Fibroblast of lung (primary cell): ENCODE data around the gene WNT2B. TPM values are rescaled to one million over a fixed set of nuclear protein-coding genes. Genes with fewer than 3 reads are reported as not detected.
A peak's percentile ranks its signal among the peaks of the same experiment; 100 is the strongest.

Experiments used
- DNase-seq, 2 donors: peaks; one replicate each; pipeline versions ENCODE4 v3.0.0 to v3.0.0-alpha.2; 2010; ENCODE audit warnings: low read depth in 2 of 2
- H2AFZ ChIP-seq: 2 replicates; pipeline ENCODE4 v1.5.1; 2012; ENCODE audit warnings: low read length, control low read depth, inconsistent platforms
- H3K27ac ChIP-seq: 2 replicates; pipeline ENCODE4 v1.5.1; 2011; ENCODE audit warnings: low read length, control low read depth; ENCODE audit not compliant: insufficient read depth
- H3K27me3 ChIP-seq: 2 replicates; pipeline ENCODE4 v1.5.1; 2011; ENCODE audit warnings: mild to moderate bottlenecking, low read length; ENCODE audit not compliant: control insufficient read depth, insufficient read depth
- H3K36me3 ChIP-seq: 2 replicates; pipeline ENCODE4 v1.5.1; 2011; ENCODE audit warnings: low read length; ENCODE audit not compliant: control insufficient read depth, insufficient read depth
- H3K4me1 ChIP-seq: 2 replicates; pipeline ENCODE4 v1.5.1; 2011; ENCODE audit warnings: low read length; ENCODE audit not compliant: control insufficient read depth, insufficient read depth; ENCODE audit errors: extremely low read depth
- H3K4me2 ChIP-seq: 2 replicates; pipeline ENCODE4 v1.5.1; 2011; ENCODE audit warnings: low read length, control low read depth; ENCODE audit not compliant: insufficient read depth; ENCODE audit errors: extremely low read depth
- H3K4me3 ChIP-seq, 4 experiments: fragments of 200-600 bp in 1 of 4; sonication (generic) in 1 of 4; replicated peaks in 1 of 4; 2 replicates each; pipeline ENCODE4 v1.5.1; 2011 to 2016; ENCODE audit warnings: low read length in 4 of 4, low read depth in 3 of 4, mild to moderate bottlenecking in 3 of 4, control low read depth in 2 of 4, inconsistent platforms in 1 of 4, mixed read lengths in 1 of 4; ENCODE audit not compliant: insufficient read depth in 1 of 4; ENCODE audit errors: control extremely low read depth in 1 of 4
- H3K79me2 ChIP-seq: 2 replicates; pipeline ENCODE4 v1.5.1; 2012; ENCODE audit warnings: mild to moderate bottlenecking, low read length, inconsistent platforms; ENCODE audit not compliant: control insufficient read depth, insufficient read depth
- H3K9ac ChIP-seq: 2 replicates; pipeline ENCODE4 v1.5.1; 2011; ENCODE audit warnings: mild to moderate bottlenecking, low read length, control low read depth; ENCODE audit not compliant: insufficient read depth
- H3K9me3 ChIP-seq: 2 replicates; pipeline ENCODE4 v1.5.1; 2012; ENCODE audit warnings: low read depth, low read length; ENCODE audit not compliant: control insufficient read depth, insufficient read depth
- H4K20me1 ChIP-seq: 2 replicates; pipeline ENCODE4 v1.5.1; 2011; ENCODE audit warnings: low read length; ENCODE audit not compliant: control insufficient read depth, insufficient read depth; ENCODE audit errors: extremely low read depth
- EZH2 ChIP-seq: IDR thresholded peaks from 2 replicates; pipeline ENCODE4 v1.5.1; 2012; ENCODE audit warnings: low read length, control low read depth, mild to moderate bottlenecking; ENCODE audit errors: missing control alignments
- polyA plus RNA-seq, 2 donors: library from polyadenylated mRNA; depleted of rRNA in 1 of 2; stranded (reverse) in 1 of 2; unstranded in 1 of 2; fragments of >200 nt; gene quantifications; 2 replicates each; pipeline ENCODE4 v1.2.1, GENCODE V29; 2011 to 2012; ENCODE audit warnings: missing spikeins in 1 of 2
- total RNA-seq: library from RNA; depleted of rRNA; stranded (reverse); fragments of >200 nt; gene quantifications from 2 replicates; pipeline ENCODE4 v1.2.1, GENCODE V29; 2014
- TF ChIP-seq, protein P1 (sequence below), 2 donors: IDR thresholded peaks in 1 of 2; conservative IDR thresholded peaks in 1 of 2; 1 replicate in 1 of 2; 2 replicates in 1 of 2; pipeline ENCODE4 v1.5.1; 2011 to 2012; ENCODE audit warnings: low read length in 2 of 2, control low read depth in 1 of 2, inconsistent platforms in 1 of 2, low read depth in 1 of 2, mild to moderate bottlenecking in 1 of 2

Gene WNT2B
- total and polyA plus RNA-seq, 2 donors (not counting 1 experiment from before 2014, with no cell fraction given) = 2.0 to 3.5 TPM

DNA sequence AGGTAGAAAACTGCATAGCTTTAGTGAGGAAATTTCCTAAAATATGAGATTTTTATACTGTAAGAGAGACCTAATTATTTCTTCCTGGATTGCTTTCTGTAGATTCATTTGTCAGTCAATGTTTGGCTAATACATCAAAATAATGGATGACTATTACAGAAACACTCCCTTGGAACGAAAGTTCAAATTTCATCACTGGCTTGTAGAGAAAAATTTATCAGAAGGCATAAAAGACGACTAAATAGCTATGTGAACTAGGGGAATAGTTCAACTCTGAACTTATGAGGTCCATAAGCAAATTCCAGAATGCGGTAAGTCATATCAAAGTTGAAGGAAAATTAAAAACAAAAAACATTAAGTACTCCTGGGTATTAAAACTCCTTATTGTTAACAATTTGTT, 36.0 kb downstream of the WNT2B start:
- DNase-seq = peak; percentile 66 to 75
- Histone ChIP-seq H3K4me2 (peak overlapping the region; percentile 69), H3K27ac (peak overlapping the region; percentile 91), H3K4me1 (peaks cover 12% of the 10 kb centered on the region), H3K9ac (no peak overlapping the region), H2AFZ (no peak overlapping the region), H3K4me3 (no peak overlapping the region), H3K27me3 (no peaks in the 10 kb centered on the region), H3K36me3 (no peaks in the 10 kb centered on the region), H4K20me1 (no peaks in the 10 kb centered on the region), H3K79me2 (no peaks in the 10 kb centered on the region), H3K9me3 (no peaks in the 10 kb centered on the region)
- TF ChIP-seq, protein P1, sequence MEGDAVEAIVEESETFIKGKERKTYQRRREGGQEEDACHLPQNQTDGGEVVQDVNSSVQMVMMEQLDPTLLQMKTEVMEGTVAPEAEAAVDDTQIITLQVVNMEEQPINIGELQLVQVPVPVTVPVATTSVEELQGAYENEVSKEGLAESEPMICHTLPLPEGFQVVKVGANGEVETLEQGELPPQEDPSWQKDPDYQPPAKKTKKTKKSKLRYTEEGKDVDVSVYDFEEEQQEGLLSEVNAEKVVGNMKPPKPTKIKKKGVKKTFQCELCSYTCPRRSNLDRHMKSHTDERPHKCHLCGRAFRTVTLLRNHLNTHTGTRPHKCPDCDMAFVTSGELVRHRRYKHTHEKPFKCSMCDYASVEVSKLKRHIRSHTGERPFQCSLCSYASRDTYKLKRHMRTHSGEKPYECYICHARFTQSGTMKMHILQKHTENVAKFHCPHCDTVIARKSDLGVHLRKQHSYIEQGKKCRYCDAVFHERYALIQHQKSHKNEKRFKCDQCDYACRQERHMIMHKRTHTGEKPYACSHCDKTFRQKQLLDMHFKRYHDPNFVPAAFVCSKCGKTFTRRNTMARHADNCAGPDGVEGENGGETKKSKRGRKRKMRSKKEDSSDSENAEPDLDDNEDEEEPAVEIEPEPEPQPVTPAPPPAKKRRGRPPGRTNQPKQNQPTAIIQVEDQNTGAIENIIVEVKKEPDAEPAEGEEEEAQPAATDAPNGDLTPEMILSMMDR (conservative IDR thresholded peaks at IDR 0.05 in 1 of 2, IDR thresholded peaks at IDR 0.05 in 1 of 2; ENCODE audit: low read depth in 1 of 2, low read length in 2 of 2) = no peak
- TF ChIP-seq EZH2 = no peak

DNA sequence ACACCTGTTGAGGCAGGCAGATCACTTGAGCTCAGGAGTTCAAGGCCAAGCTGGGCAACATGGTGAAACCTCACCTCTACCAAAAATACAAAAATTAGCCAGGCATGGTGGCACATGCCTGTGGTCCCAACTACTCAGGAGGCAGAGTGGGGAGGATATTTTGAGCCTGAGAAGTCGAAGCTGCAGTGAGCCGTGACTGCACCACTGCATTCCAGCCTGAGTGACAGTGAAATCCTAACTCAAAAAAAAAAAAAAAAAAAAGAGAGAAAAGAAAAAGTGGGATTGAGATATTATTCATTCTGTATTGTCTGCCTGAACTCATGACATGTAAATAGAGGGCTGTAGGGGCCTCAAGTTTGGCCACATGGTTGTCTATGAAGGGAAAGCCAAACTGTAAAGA, 37.3 kb downstream of the WNT2B start:
- Histone ChIP-seq H3K36me3 (no peaks in the 10 kb centered on the region), H4K20me1 (no peaks in the 10 kb centered on the region), H3K4me2 (no peak overlapping the region), H3K4me3 (no peak overlapping the region), H3K9ac (no peak overlapping the region), H3K4me1 (peaks cover 10% of the 10 kb centered on the region), H3K27me3 (no peaks in the 10 kb centered on the region), H3K27ac (no peak overlapping the region), H3K9me3 (no peaks in the 10 kb centered on the region), H3K79me2 (no peaks in the 10 kb centered on the region), H2AFZ (no peak overlapping the region)
- peak in 1 of 2 donors; percentile 51 for DNase-seq
- TF ChIP-seq, protein P1 (conservative IDR thresholded peaks at IDR 0.05 in 1 of 2, IDR thresholded peaks at IDR 0.05 in 1 of 2; ENCODE audit: low read depth in 1 of 2, low read length in 2 of 2) = no peak
- TF ChIP-seq EZH2 = no peak

DNA sequence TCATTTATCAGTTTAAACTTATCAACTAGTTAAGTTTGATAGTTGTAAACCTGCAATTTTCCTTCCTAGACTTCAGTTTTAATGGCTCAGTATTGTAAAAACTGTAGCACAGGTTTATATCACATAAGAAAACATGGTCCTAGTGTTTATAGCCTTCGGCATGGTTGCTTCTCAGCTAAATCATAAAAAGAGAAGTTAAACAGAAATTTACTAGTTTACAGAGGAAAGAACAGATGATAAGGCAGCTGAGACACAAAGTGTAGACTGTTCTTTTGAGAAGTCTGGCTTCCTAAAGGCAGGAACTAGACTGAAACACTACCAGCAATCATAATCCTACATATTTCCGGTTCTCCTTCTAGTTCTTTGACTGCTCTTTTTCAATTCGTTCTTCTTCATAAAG, 39.8 kb downstream of the WNT2B start:
- Histone ChIP-seq H3K4me2 (no peak overlapping the region), H3K27ac (no peak overlapping the region)
- TF ChIP-seq EZH2 = no peak
- TF ChIP-seq, protein P1 (conservative IDR thresholded peaks at IDR 0.05 in 1 of 2, IDR thresholded peaks at IDR 0.05 in 1 of 2; ENCODE audit: low read depth in 1 of 2, low read length in 2 of 2) = no peak

More for the DNA sequence above, 39.8 kb downstream of the WNT2B start:
- peaks cover 10% of the 10 kb centered on the region for H3K4me1 ChIP-seq
- no peaks in the 10 kb centered on the region for H3K9me3 ChIP-seq
- H3K79me2 ChIP-seq = no peaks in the 10 kb centered on the region
- H4K20me1 ChIP-seq = no peaks in the 10 kb centered on the region
- H3K27me3 ChIP-seq = no peaks in the 10 kb centered on the region
- no peak for DNase-seq
- H3K9ac ChIP-seq = no peak overlapping the region
- no peak overlapping the region for H3K4me3 ChIP-seq
- no peak overlapping the region for H2AFZ ChIP-seq
- H3K36me3 ChIP-seq = no peaks in the 10 kb centered on the region
